Ecto neural progenitor cell (in vitro differentiated cells): ENCODE measurements around the gene GABRB1.
"Not testable (repeated sequence)": the region's sequence is repeated elsewhere in the genome, so short reads cannot be mapped to it uniquely, and the experiment has no call there.

Source experiments
- DNase-seq: peaks from one replicate; pipeline ENCODE4 v3.0.0-alpha.2; 2018; ENCODE audit warnings: low spot score

The GABRB1 gene

DNA sequence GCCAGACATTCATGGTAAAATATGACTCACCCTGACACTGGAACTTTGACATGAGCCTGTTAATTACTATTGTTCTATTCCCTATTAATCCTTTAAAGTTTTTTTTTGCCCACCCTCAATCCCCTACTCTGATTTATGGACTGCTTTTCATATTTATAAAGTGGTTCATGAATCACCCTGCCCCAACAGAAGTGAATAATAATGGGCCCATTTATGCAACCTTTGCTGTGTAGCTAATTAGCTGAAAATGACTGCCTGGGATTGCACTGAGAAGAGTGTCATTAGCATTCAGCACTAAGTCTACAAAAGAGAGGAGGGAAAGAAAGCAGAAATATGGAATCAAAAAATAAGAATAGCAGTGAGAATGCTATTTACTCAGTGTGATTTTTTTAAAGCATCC, 277.8 kb downstream of the GABRB1 start:
- no peak for DNase-seq

DNA sequence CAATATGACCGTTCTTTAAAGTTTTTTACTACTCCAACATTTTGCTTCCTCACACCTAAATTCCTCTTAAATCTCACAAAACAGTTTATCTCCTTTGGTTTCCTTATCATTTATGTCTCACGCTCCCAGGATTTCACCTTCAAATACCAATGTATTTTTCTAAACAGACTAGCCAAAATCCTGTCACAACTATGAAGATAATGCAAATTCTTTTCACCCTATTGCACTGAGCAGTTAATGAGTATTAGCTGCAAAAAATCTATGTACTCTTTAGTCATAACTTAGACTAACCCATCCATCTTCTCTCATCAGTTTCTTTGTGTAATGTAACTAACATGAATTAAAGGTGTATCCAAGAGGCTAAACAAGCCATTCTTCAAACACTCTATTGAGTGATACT, 280.8 kb downstream of the GABRB1 start:
- no peak for DNase-seq

DNA sequence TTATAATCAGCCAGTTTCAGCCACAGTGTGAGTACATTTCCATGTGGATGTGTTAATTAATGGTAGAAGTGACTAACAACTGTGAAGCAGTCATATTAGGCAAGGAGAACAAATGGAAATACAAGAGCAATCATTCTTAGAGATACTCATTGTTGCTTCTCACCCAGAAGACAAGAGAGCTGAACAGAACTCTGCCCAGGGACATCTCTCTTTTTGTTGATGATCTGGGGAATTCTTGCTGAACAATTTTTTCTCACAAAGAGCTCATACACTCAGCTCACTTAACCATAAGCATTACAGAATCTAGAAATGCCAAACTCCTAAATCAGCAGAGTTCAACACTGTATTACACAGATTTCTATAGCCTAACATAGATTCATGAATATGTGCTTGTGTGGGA, 282.0 kb downstream of the GABRB1 start:
- no peak for DNase-seq

DNA sequence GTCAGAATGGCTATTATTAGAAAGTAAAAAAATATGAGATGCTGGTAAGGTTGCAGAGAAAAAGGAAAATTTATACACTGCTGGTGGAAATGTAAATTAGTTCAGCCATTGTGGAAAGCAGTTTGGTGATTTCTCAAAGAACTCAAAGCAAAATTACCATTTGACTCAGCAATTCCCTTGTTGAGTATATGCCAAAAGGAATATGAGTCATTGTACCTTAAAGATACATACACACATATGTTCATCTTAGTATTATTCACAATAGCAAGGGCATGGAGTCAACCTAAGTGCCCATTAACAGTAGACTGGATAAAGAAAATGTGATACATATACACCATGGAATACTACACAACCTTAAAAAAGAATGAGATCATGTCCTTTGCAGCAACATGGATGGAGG, 284.0 kb downstream of the GABRB1 start:
- DNase-seq, result no peak

DNA sequence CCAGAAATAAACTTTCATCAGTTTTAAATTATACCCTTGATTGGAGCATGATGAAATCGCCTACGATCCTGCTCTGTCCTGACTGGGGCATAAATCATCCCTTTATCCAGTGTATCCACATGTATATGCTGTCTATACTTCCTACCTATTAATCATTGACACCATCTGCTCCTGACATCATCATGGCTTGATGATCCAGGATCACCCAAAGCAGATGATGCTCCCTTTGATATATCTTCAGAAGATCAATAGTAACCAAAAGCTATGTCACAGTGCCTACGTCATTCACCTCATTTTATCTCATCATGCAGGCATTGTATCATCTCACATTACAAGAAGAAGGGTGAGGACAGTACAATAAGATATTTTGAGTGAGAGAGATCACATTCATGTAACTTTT, 294.7 kb downstream of the GABRB1 start:
- no peak for DNase-seq

DNA sequence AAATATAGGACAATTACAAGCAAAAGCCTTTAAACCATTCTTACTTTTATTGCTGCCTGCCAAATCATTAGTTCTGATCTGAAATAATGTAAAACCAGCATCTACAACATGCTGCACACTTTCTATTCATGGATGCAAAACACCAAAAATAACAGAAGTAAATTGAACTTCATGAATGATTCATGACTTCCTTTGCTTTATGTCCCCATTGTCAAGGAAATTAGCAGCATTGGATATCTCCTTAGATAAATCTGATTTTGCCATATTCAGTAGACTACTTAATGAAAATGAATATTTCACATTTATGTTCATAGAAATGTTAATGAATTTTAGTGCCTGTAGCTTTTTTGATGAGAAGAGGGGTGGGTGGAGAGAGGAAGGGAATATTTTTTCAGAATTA, 299.5 kb downstream of the GABRB1 start:
- no peak for DNase-seq

DNA sequence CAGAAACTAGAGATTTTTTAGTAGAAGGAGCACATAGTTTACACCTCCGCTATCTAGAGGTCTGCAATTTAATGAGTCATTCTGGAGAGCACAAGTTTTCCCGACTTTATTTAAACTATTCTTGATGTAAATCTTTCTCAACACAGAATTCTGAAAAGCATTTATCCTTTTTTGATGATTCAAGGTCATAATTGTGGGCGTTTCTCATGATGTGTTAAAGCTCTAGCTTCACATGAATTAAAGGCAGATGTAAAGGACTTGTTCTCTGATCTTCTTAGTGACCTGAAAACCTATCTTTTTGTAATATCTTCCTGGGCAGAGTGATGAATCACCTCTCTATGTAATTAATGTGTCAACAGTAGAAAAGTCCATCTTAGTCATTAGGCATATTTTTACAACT, 303.3 kb downstream of the GABRB1 start:
- no peak for DNase-seq

DNA sequence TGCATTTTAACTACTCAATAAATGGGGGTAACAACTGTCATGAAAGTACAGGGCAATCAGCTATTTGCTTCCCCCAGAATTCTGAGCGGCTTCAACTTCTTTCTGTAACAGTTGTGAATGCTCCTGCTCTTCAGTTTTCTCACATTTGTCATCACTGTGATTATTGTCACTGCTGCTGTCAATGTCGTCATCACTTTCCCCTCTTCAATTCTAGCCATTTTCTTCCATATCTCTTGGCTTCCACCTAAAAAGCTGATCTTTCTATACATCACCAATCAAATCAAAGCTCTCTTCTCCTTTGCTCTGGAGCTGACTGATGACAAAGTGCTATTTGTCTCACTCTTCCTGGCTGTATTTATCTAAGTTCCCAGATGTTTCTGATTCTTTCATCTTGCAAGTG, 306.5 kb downstream of the GABRB1 start:
- no peak for DNase-seq

DNA sequence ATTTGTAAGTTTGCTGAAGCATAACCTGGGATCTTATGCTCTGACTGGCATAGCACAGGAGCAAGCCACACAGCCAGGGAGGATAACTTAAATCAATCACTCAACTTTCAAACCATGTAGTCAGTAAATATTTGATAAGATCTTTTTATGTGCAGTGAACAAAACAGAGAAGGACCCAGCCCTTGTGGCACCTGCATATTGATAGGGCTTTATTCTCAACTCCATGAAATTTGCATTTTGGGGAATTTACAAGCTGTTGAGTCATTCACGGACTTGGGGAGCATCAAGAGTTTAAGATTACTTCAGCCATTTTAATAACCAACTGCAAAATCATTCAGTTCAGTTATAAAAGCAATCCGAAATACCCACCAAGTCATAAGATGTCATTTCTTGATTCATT, 309.5 kb downstream of the GABRB1 start:
- DNase-seq, result no peak

DNA sequence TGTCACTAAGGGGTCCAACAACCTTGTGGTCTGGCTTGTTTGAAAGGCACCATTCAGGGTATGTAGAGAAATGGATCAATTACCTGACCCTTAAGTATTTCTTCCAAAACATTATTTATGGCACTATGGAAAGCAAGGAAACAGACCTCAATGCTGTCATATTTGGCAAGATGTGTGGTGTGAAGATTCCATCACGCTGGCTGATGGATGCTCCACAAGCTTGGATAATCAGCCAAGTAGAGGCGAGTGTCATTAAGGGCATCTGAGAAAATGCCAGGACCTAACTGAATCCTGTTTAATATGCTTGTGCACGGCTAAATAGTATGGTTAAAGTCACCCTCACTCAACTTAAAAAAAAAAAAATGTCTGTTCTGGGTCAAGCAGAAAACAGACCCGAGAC, 311.4 kb downstream of the GABRB1 start:
- no peak for DNase-seq

DNA sequence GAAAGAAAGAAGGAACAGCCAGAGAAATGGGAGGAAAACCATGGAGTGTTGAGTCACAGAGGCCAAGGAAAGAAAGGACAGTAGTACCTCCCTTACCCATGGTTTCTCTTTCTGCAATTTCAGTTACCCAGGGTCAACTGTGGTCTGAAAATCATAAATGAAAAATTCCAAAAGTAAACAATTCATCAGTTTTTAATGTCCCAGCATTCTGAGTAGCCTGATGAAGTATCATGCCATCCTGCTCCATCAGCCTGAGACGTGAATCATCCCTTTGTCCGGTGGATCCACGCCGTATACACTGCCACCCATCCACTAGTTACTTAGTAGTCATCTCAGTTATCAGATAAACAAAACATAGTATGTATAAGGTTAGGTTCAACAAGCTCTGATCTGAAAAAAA, 318.0 kb downstream of the GABRB1 start:
- DNase-seq, result no peak

DNA sequence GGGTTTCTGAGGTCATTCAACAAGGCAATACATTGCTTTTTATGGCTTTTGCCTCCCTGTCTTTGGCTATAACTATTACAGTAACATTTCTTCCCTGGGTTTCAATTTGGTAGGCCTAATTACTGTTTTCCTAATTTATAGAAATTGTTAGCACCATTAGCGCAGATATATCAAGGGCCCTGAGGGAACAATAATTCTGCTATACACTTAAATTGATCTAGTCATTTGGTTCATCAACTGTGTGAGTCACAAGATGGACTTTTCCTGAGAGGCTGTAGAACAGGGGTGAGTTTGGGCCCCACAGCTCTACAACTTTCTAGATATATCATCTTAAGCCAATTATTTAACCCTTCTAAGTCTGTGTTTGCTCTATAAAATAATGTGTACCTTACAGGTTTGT, 324.2 kb downstream of the GABRB1 start:
- no peak for DNase-seq

DNA sequence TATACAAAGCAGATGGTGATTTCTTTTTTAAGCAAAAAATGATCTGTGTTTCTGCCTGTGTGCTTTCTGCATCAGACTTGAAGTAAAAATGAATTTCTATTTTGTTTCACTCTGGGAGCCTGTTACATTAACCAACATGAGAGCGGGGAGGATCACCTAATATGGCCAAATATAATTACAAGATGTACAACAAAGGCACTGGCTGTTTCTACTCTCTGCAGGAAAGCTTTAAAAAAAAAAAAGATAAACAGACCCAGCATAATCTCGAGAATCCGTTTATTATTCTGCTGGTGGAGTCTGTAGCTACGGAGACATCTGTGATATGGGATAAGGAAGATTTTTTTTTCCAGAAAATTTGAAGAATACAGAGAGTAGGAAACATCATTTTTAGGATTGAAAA, 328.5 kb downstream of the GABRB1 start:
- no peak for DNase-seq

DNA sequence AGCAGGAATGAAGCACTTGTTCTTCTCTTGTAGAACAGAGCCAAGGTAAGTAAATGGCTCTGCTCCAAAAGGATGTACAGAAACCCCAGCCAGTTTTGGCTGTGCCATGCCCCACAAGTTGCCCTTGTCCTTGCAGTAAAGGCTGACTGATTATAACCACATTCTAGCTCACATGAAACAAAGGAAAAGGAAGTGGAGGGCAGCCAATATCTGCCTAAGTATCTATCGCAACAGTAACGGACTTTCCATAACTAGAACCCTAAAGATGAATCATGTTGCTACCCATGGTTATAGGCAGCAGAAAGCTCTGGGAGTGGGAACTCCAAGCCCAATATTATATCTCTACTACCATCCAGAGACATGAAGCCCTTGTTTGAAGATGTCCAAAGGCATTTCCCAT, 336.4 kb downstream of the GABRB1 start:
- DNase-seq, result no peak

DNA sequence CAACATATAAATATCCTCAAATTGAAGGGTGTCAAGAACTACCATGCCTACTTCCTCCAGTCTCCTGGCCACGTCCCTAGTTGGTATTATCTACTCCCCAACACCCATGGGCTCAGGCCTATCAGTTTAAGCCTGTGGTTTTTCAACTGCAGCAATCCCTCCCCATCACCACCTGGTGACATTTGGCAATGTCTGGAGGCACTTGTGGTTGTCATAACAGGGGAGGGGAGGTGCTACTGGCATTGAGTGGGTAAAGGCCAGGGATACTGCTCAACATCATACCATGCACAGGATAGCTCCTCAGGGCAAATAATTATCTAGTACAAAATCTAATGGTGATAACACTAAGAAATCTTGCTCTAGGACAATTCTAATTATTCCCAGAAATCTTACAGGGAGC, 336.8 kb downstream of the GABRB1 start:
- no peak for DNase-seq

DNA sequence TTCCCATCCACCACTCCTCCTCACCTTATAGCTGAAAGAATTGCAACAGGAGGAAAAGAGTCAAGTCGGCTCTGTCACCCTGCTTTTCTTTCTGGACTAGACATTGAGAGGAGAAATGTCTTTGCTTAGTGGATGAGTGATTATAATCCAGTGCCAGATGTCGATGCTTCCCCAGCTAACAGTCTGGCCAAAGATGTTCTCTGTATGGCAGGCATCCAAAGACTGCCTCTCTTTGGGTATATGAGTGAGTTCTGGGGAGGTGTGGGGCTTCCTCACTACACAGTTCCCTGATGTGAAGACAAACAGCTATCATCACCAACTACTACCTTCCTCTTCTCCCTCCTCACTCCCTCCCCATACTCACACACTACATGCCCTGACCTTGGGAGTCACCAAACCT, 341.2 kb downstream of the GABRB1 start:
- no peak for DNase-seq

DNA sequence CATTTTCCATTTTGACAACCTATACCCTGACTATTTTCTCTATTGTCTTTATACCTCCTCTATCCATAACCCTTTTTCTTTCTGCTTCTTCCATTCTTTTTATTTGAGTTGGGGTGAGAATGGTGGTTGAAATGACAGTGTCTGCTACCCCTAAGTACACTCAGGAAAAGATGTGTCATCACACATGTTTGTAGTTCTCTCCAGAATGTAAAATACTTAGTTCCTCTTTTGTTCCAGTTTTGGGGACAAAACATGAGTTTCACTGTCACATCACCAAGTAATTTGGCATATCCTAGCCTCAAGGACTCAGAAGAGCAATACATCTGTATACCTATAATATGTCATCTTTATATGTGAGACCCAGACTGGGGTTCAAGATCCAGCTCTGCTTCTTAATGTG, 341.8 kb downstream of the GABRB1 start:
- DNase-seq, result no peak

DNA sequence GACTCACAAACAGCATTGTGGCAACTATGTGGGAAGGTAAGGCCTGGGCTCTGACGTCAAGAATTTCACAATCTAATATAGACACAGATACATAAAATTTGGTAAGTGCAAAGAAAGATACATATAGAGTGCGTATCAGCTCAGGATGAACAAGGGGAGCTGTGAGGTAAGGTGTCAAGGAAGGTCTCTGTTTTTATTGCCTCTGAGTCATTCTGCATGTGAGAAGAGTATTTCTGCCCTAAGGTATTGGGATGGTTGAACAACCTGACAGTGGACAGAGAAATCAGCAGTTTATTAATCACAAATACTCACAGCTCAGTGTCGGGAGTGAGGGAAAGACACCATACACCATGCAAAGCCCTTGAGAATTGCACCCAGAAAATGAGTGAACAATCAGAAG, 342.3 kb downstream of the GABRB1 start:
- DNase-seq, result no peak

DNA sequence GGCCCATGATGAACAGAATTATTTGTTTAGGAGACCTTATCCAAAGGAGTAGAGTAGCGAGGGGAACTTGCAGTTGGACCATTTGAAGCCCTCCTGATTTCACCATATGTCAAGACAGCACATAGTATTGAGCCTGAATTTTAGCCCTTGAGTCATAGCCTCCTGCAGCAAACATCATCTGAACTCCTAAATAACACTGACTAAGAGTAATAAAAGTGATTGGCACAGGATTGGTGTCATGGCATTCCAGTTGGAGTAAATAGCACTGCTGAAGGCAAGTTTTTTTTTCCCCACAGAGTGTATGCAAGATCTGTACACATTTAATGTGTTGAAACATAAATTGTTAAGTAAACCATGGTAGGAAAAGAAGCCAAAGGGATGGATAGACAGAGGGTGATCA, 343.1 kb downstream of the GABRB1 start:
- DNase-seq, result no peak

DNA sequence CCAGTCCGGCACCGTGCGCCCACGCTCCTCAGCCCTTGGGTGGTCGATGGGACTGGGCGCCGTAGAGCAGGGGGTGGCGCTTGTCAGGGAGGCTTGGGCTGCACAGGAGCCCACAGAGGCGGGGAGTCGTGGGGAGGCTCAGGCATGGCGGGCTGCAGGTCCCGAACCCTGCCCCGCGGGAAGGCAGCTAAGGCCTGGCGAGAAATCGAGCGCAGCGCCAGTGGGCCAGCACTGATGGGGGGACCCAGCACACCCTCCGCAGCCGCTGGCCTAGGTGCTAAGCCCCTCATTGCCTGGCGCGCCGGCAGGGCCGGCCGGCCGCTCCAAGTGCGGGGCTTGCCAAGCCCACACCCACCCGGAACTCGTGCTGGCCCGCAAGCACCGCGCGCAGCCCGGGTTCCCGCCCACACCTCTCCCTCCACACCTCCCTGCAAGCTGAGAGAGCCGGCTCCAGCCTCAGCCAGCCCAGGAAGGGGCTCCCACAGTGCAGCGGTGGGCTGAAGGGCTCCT, 346.7 kb downstream of the GABRB1 start:
- DNase-seq, result not testable (repeated sequence)

DNA sequence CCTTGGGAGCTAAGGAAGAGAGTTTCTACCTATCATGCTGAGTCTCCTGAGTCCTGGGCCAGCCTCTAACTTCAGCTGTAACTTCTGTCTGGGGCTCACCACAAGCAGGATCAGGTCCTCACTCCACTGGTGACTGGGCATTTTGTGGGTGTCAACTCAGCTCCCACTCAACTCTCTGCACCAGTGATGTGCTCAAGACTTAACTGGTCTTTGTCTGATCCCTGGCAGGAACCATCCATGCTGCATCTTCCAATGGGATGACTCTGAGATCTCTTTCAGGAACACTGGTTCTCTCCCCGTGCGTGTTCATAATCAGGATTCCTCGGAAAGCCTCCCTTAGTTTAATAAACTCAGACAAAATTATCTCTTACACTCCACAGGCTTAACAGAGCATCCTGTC, 349.8 kb downstream of the GABRB1 start:
- no peak for DNase-seq

DNA sequence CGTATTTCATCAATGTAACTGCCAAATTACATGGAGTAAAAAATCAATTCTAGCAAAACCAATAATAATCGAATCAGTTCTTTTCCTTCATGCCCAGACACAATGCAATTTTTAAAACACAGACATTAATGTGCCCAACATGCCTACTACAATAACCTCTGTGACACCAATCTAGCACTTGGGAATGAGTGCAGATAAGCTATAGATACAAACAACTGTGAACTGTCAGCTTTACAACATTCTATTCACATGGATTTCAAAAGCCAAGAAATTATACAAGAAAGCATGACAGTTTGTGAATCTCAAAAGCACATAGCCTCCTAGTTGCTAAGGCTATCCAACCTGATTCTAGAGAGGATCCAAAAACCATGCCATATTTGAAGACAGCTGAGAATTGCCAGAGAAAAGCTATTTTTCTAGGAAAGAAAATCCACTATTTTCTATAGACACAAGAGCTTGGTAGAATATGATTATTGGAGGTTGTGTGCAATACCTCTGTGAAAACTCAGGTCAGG, 351.5 kb downstream of the GABRB1 start:
- DNase-seq, result no peak

DNA sequence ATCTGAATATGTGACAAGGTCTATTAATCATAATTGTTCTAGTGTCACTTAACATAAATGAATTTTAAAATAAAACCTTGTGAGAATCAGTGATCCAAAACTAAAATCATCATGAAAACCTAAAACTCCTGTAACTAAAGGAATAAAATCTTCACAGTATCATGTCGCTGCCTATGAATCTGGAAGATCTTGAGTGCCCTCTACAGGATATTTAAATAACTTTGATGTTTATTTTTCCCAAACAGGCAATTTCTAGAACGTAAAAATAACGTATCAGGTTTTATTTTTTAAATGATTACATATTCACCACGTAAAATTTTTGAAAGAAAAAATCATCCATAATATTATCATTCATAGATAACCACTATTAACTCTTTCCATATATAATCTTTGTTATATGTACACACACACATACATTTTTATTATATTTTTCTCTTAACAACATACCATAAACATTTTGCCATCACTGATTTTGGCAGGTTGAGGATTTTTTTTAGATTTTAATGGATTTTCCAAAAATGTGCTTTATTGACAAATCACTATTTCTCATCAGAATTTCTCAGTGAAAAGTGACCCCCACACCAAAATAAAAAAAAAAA, 352.6 kb downstream of the GABRB1 start:
- DNase-seq, result no peak

DNA sequence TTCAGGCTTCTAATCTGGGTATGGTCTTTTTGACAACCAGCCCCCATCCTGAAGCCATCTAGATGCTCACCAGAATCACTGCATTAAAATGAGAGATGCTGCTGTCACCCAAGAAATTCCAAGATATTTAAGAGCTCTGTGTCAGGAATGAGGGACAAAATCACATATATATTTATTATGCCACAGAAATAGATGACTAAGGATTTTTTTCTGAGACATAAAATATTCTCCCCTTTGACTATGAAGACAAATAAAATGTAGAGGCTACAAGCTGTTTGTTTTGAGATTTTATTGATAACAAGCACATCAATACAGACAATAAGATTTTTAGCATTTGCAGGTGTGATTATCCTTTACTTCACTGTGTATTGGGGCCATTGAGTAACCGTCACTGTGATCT, 354.8 kb downstream of the GABRB1 start:
- no peak for DNase-seq
